HFF-Myc (cell line): ENCODE data around the gene C3orf33.
"Not testable (repeated sequence)": the region's sequence is repeated elsewhere in the genome, so short reads cannot be mapped to it uniquely, and the experiment has no call there.

Experiments used
- DNase-seq: peaks from one replicate; pipeline ENCODE4 v3.0.0-alpha.2; 2011; ENCODE audit warnings: low read depth; ENCODE audit errors: extremely low read depth
- H3K4me3 ChIP-seq: replicated peaks from 2 replicates; pipeline ENCODE4 v1.5.1; 2011; ENCODE audit warnings: low read depth, mild to moderate bottlenecking, control low read depth, low read length
- CTCF ChIP-seq: IDR thresholded peaks from 2 replicates; pipeline ENCODE4 v1.5.1; 2012; ENCODE audit warnings: mild to moderate bottlenecking, low read depth, low read length, control low read depth; ENCODE audit errors: missing control alignments

Gene C3orf33

DNA sequence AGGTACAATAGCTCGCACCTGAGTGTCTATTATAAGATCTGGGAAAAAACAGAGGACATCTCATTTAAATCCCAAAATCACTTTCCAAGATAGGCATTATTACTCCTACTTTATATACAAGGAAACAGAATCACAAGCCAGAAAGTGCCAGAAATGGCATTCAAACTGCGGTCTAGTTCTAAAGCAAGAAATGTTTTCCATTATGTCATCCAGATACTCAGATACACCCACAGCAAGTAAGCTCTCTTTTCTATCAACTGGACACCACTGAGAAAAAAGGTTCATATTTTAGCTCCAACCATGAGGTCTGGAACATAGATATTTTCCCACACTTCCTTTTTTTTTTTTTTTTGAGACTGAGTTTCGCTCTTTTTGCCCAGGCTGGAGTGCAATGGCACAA lies 40.0 kb upstream of the C3orf33 start:
- DNase-seq: no peak
- H3K4me3 ChIP-seq: no peak overlapping the region
- no peak for TF ChIP-seq CTCF

DNA sequence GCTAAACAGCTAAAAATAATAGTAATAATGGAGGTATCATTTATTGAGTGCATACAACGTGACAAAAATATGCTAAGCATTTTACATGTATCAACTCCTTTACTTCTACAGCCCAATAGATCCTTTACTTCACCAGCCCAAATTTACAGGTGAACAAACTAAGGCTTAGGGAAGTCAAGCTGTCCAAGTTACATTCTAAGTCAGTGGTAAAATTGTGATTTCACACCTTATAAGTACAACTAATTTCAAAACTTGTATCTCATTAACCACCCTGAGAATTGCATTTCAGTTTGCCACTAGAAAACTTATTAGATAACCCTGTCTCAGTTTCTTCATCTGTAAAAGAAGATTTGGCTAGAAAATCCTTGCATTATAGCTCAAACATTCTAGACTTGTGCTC lies 37.5 kb upstream of the C3orf33 start:
- no peak for TF ChIP-seq CTCF
- no peak overlapping the region for H3K4me3 ChIP-seq
- no peak for DNase-seq

DNA sequence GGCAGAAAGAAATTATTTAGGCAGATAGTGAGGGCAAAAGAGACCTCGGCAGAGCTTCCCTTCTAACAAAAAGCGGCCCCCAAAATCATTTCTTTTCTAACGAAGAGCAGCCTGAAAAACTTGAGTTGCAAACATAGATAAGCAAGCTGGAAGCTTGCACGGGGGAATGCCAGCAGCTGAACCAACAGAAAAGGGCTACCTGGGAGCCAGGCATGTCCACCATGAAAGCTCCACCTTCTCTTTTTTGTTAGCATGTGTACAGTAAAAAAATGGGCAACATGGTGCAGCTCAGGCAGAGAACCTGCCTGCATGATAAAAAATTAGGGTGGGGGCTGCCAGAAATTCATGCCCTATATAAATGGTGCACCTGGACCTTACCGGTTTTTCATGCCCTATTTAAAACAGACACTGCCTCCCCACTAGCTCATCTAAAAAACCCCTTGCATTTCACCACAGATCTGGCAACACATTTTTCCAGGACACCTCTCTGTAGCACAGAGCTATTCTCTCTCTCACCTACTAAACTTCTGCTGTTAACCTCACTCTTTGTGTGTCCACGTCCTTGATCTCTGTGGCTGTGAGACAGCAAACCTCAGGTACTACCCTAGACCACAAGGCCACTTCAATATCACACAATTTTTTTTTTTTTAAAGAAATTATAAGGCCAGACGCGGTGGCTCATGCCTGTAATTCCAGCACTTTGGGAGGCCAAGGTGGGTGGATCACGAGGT lies 29.4 kb upstream of the C3orf33 start:
- H3K4me3 ChIP-seq: no peak overlapping the region
- DNase-seq: no peak
- no peak for TF ChIP-seq CTCF

DNA sequence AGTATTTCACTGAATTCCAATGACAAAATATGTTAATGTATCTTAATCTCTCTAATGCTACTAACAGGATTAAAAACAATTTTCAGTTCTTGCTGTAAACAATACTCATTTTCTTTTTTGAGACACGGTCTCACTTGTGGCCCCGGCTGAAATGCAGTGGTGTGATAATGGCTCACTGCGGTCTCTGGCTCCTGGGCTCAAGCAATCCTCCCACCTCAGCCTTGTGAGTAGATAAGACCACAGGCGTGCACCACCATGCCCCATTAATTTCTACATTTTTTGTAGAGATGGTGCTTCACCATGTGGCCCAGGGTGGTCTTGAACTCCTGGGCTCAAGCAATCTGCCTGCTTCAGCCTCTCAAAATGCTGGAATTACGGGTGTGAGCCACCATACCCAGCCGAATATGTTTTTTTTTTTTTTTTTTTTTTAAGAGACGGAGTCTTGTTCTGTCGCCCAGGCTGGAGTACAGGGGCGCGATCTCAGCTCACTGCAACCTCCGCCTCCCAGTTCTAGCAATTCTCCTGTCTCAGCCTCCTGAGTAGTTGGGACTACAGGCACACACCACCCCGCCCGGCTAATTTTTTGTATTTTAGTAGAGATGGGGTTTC lies 22.5 kb upstream of the C3orf33 start:
- DNase-seq, H3K4me3 ChIP-seq: not testable (repeated sequence)

DNA sequence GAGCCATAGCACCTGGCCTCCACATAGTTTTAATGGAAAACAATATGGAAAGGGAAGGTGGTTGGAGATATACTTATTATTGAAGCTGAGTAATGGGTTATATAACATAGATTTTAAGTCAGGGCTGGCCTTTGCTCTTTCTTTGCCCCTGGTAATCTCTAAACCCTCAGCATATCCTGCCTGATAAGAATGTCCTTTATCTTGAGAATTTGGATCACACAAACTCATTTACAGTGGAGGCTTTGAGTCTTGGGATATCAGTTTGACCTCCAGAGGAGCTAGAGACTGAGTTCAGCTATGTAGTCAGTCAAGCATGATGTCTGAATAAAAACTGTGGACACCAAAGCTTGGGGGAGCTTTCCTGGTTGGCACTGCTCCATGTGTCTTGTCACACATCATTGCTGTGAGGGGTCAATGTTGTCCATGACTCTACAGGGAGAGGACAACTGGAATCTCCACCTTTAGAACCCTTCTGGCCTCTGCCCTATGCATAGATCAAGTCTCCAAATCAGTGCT lies 9.0 kb upstream of the C3orf33 start:
- H3K4me3 ChIP-seq: no peak overlapping the region
- no peak for TF ChIP-seq CTCF
- no peak for DNase-seq

DNA sequence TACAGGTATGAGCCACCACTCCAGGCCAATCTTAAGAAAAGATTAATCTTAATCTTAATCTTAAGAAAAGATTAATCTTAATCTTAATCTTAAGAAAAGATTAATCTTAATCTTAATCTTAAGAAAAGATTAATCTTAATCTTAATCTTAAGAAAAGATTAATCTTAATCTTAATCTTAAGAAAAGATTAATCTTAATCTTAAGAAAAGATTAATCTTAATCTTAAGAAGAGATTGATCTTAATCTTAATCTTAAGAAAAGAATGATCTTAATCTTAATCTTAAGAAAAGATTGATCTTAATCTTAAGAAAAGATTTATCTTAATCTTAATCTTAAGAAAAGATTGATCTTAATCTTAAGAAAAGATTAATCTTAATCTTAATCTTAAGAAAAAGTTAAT lies 7.1 kb upstream of the C3orf33 start:
- not testable (repeated sequence) for H3K4me3 ChIP-seq

GRCh38 chr3:155809181-155809580 lies 3.1 kb upstream of the C3orf33 start:
- H3K4me3 ChIP-seq: no peak overlapping the region
- no peak for TF ChIP-seq CTCF
- DNase-seq: no peak

More for the DNA sequence above, 7.1 kb upstream of the C3orf33 start:
- not testable (repeated sequence) for DNase-seq

GRCh38 chr3:155807823-155808222 lies 1.7 kb upstream of the C3orf33 start:
- no peak for TF ChIP-seq CTCF
- H3K4me3 ChIP-seq: no peak overlapping the region
- DNase-seq: no peak
